Mesendoderm (in vitro differentiated cells): ENCODE measurements around the gene GID8. TPM values are rescaled to one million over a fixed set of nuclear protein-coding genes. Genes with fewer than 3 reads are reported as not detected.
A peak's percentile ranks its signal among the peaks of the same experiment; 100 is the strongest.

Experiments
- DNase-seq: peaks from one replicate; pipeline ENCODE4 v3.0.0; 2013
- H2AK5ac ChIP-seq: 2 replicates; pipeline ENCODE4 v1.6.1; 2013; ENCODE audit warnings: low read length, inconsistent platforms
- H2BK120ac ChIP-seq: 2 replicates; pipeline ENCODE4 v1.6.1; 2013; ENCODE audit warnings: low read depth, mild to moderate bottlenecking, low read length, moderate library complexity, mixed read lengths
- H2BK15ac ChIP-seq: replicated peaks from 2 replicates; pipeline ENCODE4 v1.6.1; 2013; ENCODE audit warnings: low read depth, mild to moderate bottlenecking, moderate library complexity
- H2BK5ac ChIP-seq: 2 replicates; pipeline ENCODE4 v1.6.1; 2013; ENCODE audit warnings: low read length, inconsistent platforms
- H3K18ac ChIP-seq: 2 replicates; pipeline ENCODE4 v1.6.1; 2013; ENCODE audit warnings: mild to moderate bottlenecking, low read length, mixed read lengths
- H3K23ac ChIP-seq: one replicate; pipeline ENCODE4 v1.6.1; 2013; ENCODE audit warnings: low read length
- H3K27ac ChIP-seq: 2 replicates; pipeline ENCODE4 v1.5.1; 2013; ENCODE audit warnings: low read depth, mild to moderate bottlenecking, inconsistent platforms, low read length, moderate library complexity
- H3K27me3 ChIP-seq: 2 replicates; pipeline ENCODE4 v1.6.1; 2013; ENCODE audit warnings: low read length, control low read depth, mild to moderate bottlenecking, inconsistent platforms; ENCODE audit not compliant: insufficient read depth, poor library complexity
- H3K36me3 ChIP-seq: 2 replicates; pipeline ENCODE4 v1.6.1; 2013; ENCODE audit warnings: low read length, inconsistent platforms; ENCODE audit not compliant: control insufficient read depth, insufficient read depth
- H3K4ac ChIP-seq: one replicate; pipeline ENCODE4 v1.6.1; 2013; ENCODE audit warnings: low read depth, mild to moderate bottlenecking, low read length, moderate library complexity
- H3K4me1 ChIP-seq: 2 replicates; pipeline ENCODE4 v1.6.1; 2013; ENCODE audit warnings: low read depth, low read length, inconsistent platforms; ENCODE audit not compliant: control insufficient read depth
- H3K4me2 ChIP-seq: 2 replicates; pipeline ENCODE4 v1.6.1; 2013; ENCODE audit warnings: low read length
- H3K4me3 ChIP-seq: 2 replicates; pipeline ENCODE4 v1.5.1; 2013; ENCODE audit warnings: mild to moderate bottlenecking, low read length
- H3K56ac ChIP-seq: one replicate; pipeline ENCODE4 v1.6.1; 2013; ENCODE audit warnings: low read length
- H3K79me1 ChIP-seq: 2 replicates; pipeline ENCODE4 v1.6.1; 2013; ENCODE audit warnings: low read length, inconsistent platforms
- H3K79me2 ChIP-seq: 2 replicates; pipeline ENCODE4 v1.6.1; 2013; ENCODE audit warnings: mild to moderate bottlenecking, low read length; ENCODE audit not compliant: control insufficient read depth, insufficient read depth
- H3K9ac ChIP-seq: 2 replicates; pipeline ENCODE4 v1.6.1; 2013; ENCODE audit warnings: low read length, inconsistent platforms
- H4K5ac ChIP-seq: one replicate; pipeline ENCODE4 v1.6.1; 2013; ENCODE audit warnings: low read length
- H4K8ac ChIP-seq: one replicate; pipeline ENCODE4 v1.6.1; 2013; ENCODE audit warnings: low read depth, mild to moderate bottlenecking, control low read depth, low read length, moderate library complexity
- WGBS: extraction: QIAGEN DNeasy Blood & Tissue Kit; methylation state at CpG from one replicate; pipeline ENCODE4 v1.1.7; 2013; ENCODE audit warnings: low lambda C conversion rate, missing lambda C conversion rate; ENCODE audit not compliant: insufficient coverage; ENCODE audit errors: extremely low coverage; 5-methylcytosine and 5-hydroxymethylcytosine counted together
- polyA plus RNA-seq, 2 experiments: library from polyadenylated mRNA; stranded (reverse); fragments of 200-250 nt; gene quantifications; one replicate each; pipeline ENCODE4 v1.2.3, GENCODE V29; 2013

GID8 gene
- polyA plus RNA-seq (2013, experiment 1 of 2): 34.7 TPM
- 34.4 TPM for polyA plus RNA-seq (2013, experiment 2 of 2)

- Histone ChIP-seq H3K79me2 (peaks cover 77% of the 10 kb centered on the region), H3K56ac (peak within 1 kb of the TSS; percentile 100), H3K36me3 (peaks cover 4% of the 10 kb centered on the region), H4K8ac (peak within 1 kb of the TSS; percentile 94), H3K4me2 (peak within 1 kb of the TSS; percentile 85), H2BK120ac (no peak within 1 kb of the TSS), H3K4me3 (peak within 1 kb of the TSS; percentile 91), H2AK5ac (peak within 1 kb of the TSS; percentile 76), H3K4me1 (no peaks in the 10 kb centered on the region), H3K79me1 (peaks cover 16% of the 10 kb centered on the region), H3K4ac (peak within 1 kb of the TSS; percentile 93), H3K18ac (peak within 1 kb of the TSS; percentile 99), H3K23ac (peak within 1 kb of the TSS; percentile 66), H3K27ac (peak within 1 kb of the TSS; percentile 84), H2BK5ac (no peak within 1 kb of the TSS), H4K5ac (no peak within 1 kb of the TSS), H3K9ac (peak within 1 kb of the TSS; percentile 91), H2BK15ac (no peak within 1 kb of the TSS), H3K27me3 (no peaks in the 10 kb centered on the region)
- WGBS: no CpG with 5 or more reads among the region's 79 CpGs
- no peak for DNase-seq
Measured at GRCh38 chr20:62938105-62938888, at the start of gene GID8. TSS of gene GID8 (plus strand) at chr20:62938147. CDS start at chr20:62941503, 3,356 bp downstream.

- no peak overlapping the region for H3K27ac ChIP-seq
- no peak overlapping the region for H4K8ac ChIP-seq
- no peak overlapping the region for H2BK5ac ChIP-seq
- H2BK15ac ChIP-seq: no peak overlapping the region
- H3K79me2 ChIP-seq: no peaks in the 10 kb centered on the region
- H3K4me2 ChIP-seq: no peak overlapping the region
- no peaks in the 10 kb centered on the region for H3K27me3 ChIP-seq
- no peak overlapping the region for H3K56ac ChIP-seq
- no peak overlapping the region for H2BK120ac ChIP-seq
- no peak overlapping the region for H3K4me3 ChIP-seq
- no peak overlapping the region for H3K4ac ChIP-seq
- DNase-seq: no peak
- no peak overlapping the region for H4K5ac ChIP-seq
- no peak overlapping the region for H3K18ac ChIP-seq
- no peak overlapping the region for H3K9ac ChIP-seq
- H3K79me1 ChIP-seq: no peaks in the 10 kb centered on the region
- no CpG with 5 or more reads among the region's 16 CpGs for WGBS
- H2AK5ac ChIP-seq: no peak overlapping the region
- peaks cover 16% of the 10 kb centered on the region for H3K36me3 ChIP-seq
- no peaks in the 10 kb centered on the region for H3K4me1 ChIP-seq
- H3K23ac ChIP-seq: no peak overlapping the region
Measured at GRCh38 chr20:62888406-62888805, 49.5 kb upstream of the GID8 start.

- Histone ChIP-seq H2AK5ac (no peak overlapping the region), H3K4ac (no peak overlapping the region), H3K56ac (no peak overlapping the region), H3K4me3 (no peak overlapping the region), H3K4me1 (no peaks in the 10 kb centered on the region), H4K5ac (no peak overlapping the region), H3K27ac (no peak overlapping the region), H3K79me2 (no peaks in the 10 kb centered on the region), H3K18ac (no peak overlapping the region), H3K79me1 (no peaks in the 10 kb centered on the region), H2BK120ac (no peak overlapping the region), H3K9ac (no peak overlapping the region), H3K27me3 (no peaks in the 10 kb centered on the region), H2BK5ac (no peak overlapping the region), H4K8ac (no peak overlapping the region), H3K36me3 (peaks cover 17% of the 10 kb centered on the region), H3K23ac (no peak overlapping the region), H2BK15ac (no peak overlapping the region), H3K4me2 (no peak overlapping the region)
- DNase-seq: no peak
- no CpG with 5 or more reads among the region's 17 CpGs for WGBS
Measured at GRCh38 chr20:62888910-62889309, 49.0 kb upstream of the GID8 start.

- Histone ChIP-seq H3K27me3 (no peaks in the 10 kb centered on the region), H3K18ac (no peak overlapping the region), H2BK5ac (no peak overlapping the region), H2BK15ac (no peak overlapping the region), H3K9ac (no peak overlapping the region), H3K36me3 (peaks cover 20% of the 10 kb centered on the region), H3K79me1 (no peaks in the 10 kb centered on the region), H2AK5ac (no peak overlapping the region), H3K23ac (no peak overlapping the region), H3K79me2 (no peaks in the 10 kb centered on the region), H3K56ac (no peak overlapping the region), H4K8ac (no peak overlapping the region), H3K4me1 (no peaks in the 10 kb centered on the region), H4K5ac (no peak overlapping the region), H3K4me3 (no peak overlapping the region), H3K4ac (no peak overlapping the region), H3K27ac (no peak overlapping the region), H3K4me2 (no peak overlapping the region), H2BK120ac (no peak overlapping the region)
- no CpG with 5 or more reads among the region's 8 CpGs for WGBS
- DNase-seq: no peak
Measured at GRCh38 chr20:62889411-62889810, 48.5 kb upstream of the GID8 start.

GRCh38 chr20:62889871-62890270 lies 48.1 kb upstream of the GID8 start:
- Histone ChIP-seq H3K4me1 (no peaks in the 10 kb centered on the region), H2BK120ac (no peak overlapping the region), H2BK15ac (no peak overlapping the region), H2AK5ac (no peak overlapping the region), H4K5ac (no peak overlapping the region), H3K27me3 (no peaks in the 10 kb centered on the region), H3K18ac (no peak overlapping the region), H3K4ac (no peak overlapping the region), H3K9ac (no peak overlapping the region), H3K56ac (no peak overlapping the region), H2BK5ac (no peak overlapping the region), H3K36me3 (peaks cover 22% of the 10 kb centered on the region), H3K23ac (no peak overlapping the region), H3K79me1 (no peaks in the 10 kb centered on the region), H4K8ac (no peak overlapping the region), H3K4me3 (no peak overlapping the region), H3K27ac (no peak overlapping the region), H3K4me2 (no peak overlapping the region), H3K79me2 (no peaks in the 10 kb centered on the region)
- DNase-seq: no peak
- WGBS: no CpG with 5 or more reads among the region's 9 CpGs
